ENCODE results near the gene LFNG. TPM values are rescaled to one million over a fixed set of nuclear protein-coding genes. Genes with fewer than 3 reads are reported as not detected.

The LFNG gene
- total RNA-seq, 4 donors from 2014 or later, result 17.9 to 162 (median 80.6) TPM

DNA sequence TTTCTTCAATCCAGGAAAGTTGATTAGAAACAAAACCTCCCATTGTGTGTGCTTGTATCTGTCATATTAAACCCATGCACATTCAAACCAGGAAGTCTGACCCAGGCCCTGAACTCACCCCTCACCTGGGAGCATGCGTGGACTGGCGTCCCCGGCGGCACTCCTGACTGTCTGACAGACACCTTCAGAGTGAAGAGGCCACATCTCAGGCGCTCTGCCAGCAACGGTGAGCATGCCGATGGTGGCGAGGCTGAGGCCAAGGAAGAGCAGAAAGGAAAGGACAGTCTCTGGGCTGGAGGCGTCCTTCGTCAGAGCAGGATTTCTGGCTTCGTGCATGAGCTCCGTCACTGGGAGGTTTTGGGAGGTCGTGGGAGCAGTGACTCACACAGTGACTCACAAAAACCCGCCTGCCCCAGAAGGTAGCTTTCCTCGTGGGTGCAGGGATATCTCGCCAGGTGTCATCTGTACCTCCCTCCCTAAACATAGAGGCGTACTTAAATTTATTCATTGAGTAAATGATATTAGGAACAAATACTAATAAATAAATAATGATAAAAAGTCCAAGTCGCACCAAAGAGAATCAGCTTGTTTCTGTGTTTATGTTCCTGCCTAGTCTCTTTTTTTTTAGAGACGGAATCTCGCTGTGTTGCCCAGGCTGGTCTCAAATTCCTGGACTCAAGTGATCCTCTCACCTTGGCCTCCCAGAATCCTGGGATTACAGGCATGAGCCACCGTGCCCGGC lies 52.7 kb downstream of the LFNG start:
- TF ChIP-seq POLR2A (IDR thresholded peaks at IDR 0.05), result no peak
- no peak for TF ChIP-seq EP300 (IDR thresholded peaks at IDR 0.05; ENCODE audit: low read depth)
- no peak for TF ChIP-seq POLR2AphosphoS5 (IDR thresholded peaks at IDR 0.05)
- TF ChIP-seq, protein P1, sequence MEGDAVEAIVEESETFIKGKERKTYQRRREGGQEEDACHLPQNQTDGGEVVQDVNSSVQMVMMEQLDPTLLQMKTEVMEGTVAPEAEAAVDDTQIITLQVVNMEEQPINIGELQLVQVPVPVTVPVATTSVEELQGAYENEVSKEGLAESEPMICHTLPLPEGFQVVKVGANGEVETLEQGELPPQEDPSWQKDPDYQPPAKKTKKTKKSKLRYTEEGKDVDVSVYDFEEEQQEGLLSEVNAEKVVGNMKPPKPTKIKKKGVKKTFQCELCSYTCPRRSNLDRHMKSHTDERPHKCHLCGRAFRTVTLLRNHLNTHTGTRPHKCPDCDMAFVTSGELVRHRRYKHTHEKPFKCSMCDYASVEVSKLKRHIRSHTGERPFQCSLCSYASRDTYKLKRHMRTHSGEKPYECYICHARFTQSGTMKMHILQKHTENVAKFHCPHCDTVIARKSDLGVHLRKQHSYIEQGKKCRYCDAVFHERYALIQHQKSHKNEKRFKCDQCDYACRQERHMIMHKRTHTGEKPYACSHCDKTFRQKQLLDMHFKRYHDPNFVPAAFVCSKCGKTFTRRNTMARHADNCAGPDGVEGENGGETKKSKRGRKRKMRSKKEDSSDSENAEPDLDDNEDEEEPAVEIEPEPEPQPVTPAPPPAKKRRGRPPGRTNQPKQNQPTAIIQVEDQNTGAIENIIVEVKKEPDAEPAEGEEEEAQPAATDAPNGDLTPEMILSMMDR (IDR thresholded peaks at IDR 0.05), result no peak
- Histone ChIP-seq H3K9me3 (no peaks in the 10 kb centered on the region), H3K4me1 (peaks cover 0 to 2% (median 0%) of the 10 kb centered on the region in 4 donors), H3K27ac (no peak overlapping the region), H3K4me3 (no peak overlapping the region), H3K36me3 (peaks cover 0 to 15% (median 3%) of the 10 kb centered on the region in 4 donors), H3K27me3 (no peaks in the 10 kb centered on the region)
- DNase-seq, result no peak
- in situ Hi-C loops (cut with MboI; ENCODE audit: low pct_ligation_motif_present in 1 of 4, low pct_unique_long_range_greater_than_20kb in 1 of 4, low sequenced_read_pairs in 3 of 4), result no loop called here
- WGBS, 2 donors (ENCODE audit: low coverage in 1 of 2), result 73 to 82% methylated on average over 6 to 22 of the region's 22 CpGs
- intact Hi-C loops (cut with DNase I; ENCODE audit: low total_unique reads), result no loop called here

DNA sequence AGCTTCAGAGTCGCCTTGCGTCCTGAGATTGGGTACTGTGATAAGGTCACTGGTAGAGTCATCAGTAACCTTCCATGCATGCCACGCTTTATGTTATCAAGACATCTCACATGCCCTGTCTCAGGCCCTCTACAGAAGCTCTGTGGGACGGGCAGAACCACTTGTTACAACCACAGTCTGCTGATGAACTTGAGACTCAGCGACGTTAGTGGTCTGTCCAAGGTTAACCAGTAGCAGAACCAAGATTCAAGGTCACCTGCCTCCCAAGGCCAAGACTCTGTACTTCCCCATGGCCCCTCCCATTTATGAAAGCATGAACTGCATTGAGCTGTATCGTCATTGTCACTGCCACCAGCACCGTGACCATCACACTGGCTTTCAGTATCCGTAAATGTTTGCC lies 54.2 kb downstream of the LFNG start:
- in situ Hi-C loops (cut with MboI; ENCODE audit: low pct_ligation_motif_present in 1 of 4, low pct_unique_long_range_greater_than_20kb in 1 of 4, low sequenced_read_pairs in 3 of 4) (no loop called here), intact Hi-C loops (cut with DNase I; ENCODE audit: low total_unique reads) (no loop called here)
- DNase-seq, result no peak
- TF ChIP-seq, protein P1 (IDR thresholded peaks at IDR 0.05), result no peak
- TF ChIP-seq POLR2A (IDR thresholded peaks at IDR 0.05), result no peak
- no peak for TF ChIP-seq EP300 (IDR thresholded peaks at IDR 0.05; ENCODE audit: low read depth)
- TF ChIP-seq POLR2AphosphoS5 (IDR thresholded peaks at IDR 0.05), result no peak
- no peak overlapping the region for H3K4me3 ChIP-seq
- H3K9me3 ChIP-seq, result no peaks in the 10 kb centered on the region
- WGBS, 2 donors (ENCODE audit: low coverage in 1 of 2), result 91% methylated on average over 9 of the region's 9 CpGs; no CpG with 5 or more reads in 1 of the 2 donors
- H3K27ac ChIP-seq, result no peak overlapping the region
- no peaks in the 10 kb centered on the region for H3K4me1 ChIP-seq
- H3K36me3 ChIP-seq, result peaks cover 0 to 15% (median 3%) of the 10 kb centered on the region in 4 donors
- H3K27me3 ChIP-seq, result no peaks in the 10 kb centered on the region

DNA sequence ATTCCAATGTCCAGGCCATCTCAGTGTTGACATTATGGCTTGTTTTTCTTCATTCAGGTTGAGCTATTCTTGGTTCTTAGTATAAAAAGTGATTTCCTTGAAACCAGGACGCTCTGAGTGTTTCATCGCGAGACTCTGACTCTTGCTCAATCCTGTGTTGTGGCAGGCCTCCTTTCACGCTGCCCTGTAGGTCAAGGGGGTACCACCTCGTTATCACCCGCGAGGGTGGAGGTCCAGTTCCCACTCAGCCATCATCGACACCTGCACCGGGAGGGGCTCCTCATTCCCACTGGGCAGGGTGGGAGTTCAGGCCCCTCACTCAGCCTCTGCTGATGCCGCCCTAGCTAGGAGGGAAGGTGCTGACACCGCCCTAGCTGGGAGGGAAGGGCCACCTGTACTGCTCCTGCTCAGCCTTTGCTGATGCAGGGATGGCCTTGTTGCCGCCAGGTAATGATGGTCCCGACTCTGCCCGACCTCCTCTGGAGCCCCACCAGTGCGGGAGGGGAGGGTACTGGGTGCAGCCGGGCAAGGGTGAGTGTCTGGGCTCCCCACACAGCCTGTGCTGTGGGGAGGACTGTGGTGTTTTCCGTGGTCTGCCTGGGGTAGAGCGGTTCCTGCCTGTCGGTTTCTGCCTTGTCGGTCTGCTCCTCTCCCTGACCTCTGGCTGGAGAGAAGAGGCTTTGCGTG lies 55.6 kb downstream of the LFNG start:
- TF ChIP-seq EP300 (IDR thresholded peaks at IDR 0.05; ENCODE audit: low read depth) (no peak), POLR2A (IDR thresholded peaks at IDR 0.05) (no peak), POLR2AphosphoS5 (IDR thresholded peaks at IDR 0.05) (no peak)
- TF ChIP-seq, protein P1 (IDR thresholded peaks at IDR 0.05), result no peak
- Histone ChIP-seq H3K27ac (no peak overlapping the region), H3K4me3 (no peak overlapping the region), H3K36me3 (peaks cover 0 to 15% (median 3%) of the 10 kb centered on the region in 4 donors), H3K27me3 (no peaks in the 10 kb centered on the region), H3K4me1 (no peaks in the 10 kb centered on the region), H3K9me3 (no peaks in the 10 kb centered on the region)
- in situ Hi-C loops (cut with MboI; ENCODE audit: low pct_ligation_motif_present in 1 of 4, low pct_unique_long_range_greater_than_20kb in 1 of 4, low sequenced_read_pairs in 3 of 4) (no loop called here), intact Hi-C loops (cut with DNase I; ENCODE audit: low total_unique reads) (no loop called here)
- 84% methylated on average over 21 of the region's 21 CpGs; no CpG with 5 or more reads in 1 of the 2 donors for WGBS, 2 donors (ENCODE audit: low coverage in 1 of 2)
- no peak for DNase-seq

DNA sequence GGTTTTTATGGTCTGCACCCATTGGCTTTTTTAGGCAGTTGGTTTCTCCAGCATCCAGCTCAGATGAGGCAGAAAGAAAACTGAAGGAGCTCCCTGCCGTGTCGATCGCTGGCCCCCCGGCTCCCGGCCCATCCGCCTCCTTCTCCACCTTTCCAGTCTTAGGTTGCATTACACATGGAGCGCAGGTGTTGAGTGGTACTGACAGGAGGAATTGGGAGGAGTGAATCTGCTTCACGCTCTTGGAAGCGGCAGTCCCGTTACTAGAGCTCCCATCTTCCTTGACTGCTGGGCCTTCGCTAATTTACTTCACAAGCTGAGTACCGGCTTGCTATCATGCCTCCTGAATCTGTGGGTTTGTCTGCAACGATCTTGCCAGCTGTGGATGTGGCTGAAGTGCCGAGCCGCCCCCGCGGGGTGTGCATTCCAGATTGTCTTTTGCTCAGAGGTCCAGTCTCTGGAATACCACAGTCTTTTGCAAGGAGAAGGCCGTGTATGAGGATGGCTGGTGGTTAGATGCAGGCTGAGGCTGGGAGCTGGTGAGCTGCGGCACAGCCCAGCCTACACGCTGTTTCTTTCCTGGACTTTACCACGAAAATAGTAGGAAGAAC lies 56.3 kb downstream of the LFNG start:
- H3K4me3 ChIP-seq, result no peak overlapping the region
- no peak for TF ChIP-seq POLR2AphosphoS5 (IDR thresholded peaks at IDR 0.05)
- TF ChIP-seq, protein P1 (IDR thresholded peaks at IDR 0.05), result no peak
- TF ChIP-seq POLR2A (IDR thresholded peaks at IDR 0.05), result no peak
- in situ Hi-C loops (cut with MboI; ENCODE audit: low pct_ligation_motif_present in 1 of 4, low pct_unique_long_range_greater_than_20kb in 1 of 4, low sequenced_read_pairs in 3 of 4) (no loop called here), intact Hi-C loops (cut with DNase I; ENCODE audit: low total_unique reads) (no loop called here)
- H3K27ac ChIP-seq, result no peak overlapping the region
- no peaks in the 10 kb centered on the region for H3K4me1 ChIP-seq
- no peak for DNase-seq
- 94 to 95% methylated on average over 3 to 21 of the region's 21 CpGs for WGBS, 2 donors (ENCODE audit: low coverage in 1 of 2)
- peaks cover 0 to 15% (median 3%) of the 10 kb centered on the region in 4 donors for H3K36me3 ChIP-seq
- H3K9me3 ChIP-seq, result no peaks in the 10 kb centered on the region
- H3K27me3 ChIP-seq, result no peaks in the 10 kb centered on the region
